Left lung (tissue), 10 donors: Measurements from ENCODE around the gene DSE. TPM values are rescaled to one million over a fixed set of nuclear protein-coding genes. Genes with fewer than 3 reads are reported as not detected.

Experiments used
- ATAC-seq: fragments of 200-7000 bp; cut with Tn5 transposase; one replicate; pipeline ENCODE4 v1.9.1; 2020; ENCODE audit warnings: moderate library complexity
- DNase-seq, 4 donors: peaks; one replicate each; pipeline ENCODE4 v3.0.0-alpha.2; 2013 to 2020
- H3K27ac ChIP-seq, 2 donors: fragments of 200-600 bp; sonication (generic) in 1 of 2; one replicate each; pipeline versions ENCODE4 v1.5.0 to v1.8.0; 2020 to 2021
- H3K27me3 ChIP-seq, 2 donors: fragments of 200-600 bp; sonication (generic) in 1 of 2; one replicate each; pipeline versions ENCODE4 v1.5.0 to v1.8.0; 2020 to 2021
- H3K36me3 ChIP-seq, 2 donors: fragments of 200-600 bp; sonication (generic) in 1 of 2; one replicate each; pipeline versions ENCODE4 v1.5.0 to v1.8.0; 2020 to 2021
- H3K4me1 ChIP-seq, 2 donors: fragments of 200-600 bp; one replicate each; pipeline ENCODE4 v1.8.0; 2021
- H3K4me3 ChIP-seq, 2 donors: fragments of 200-600 bp; sonication (generic) in 1 of 2; one replicate each; pipeline versions ENCODE4 v1.5.0 to v1.8.0; 2020 to 2021; ENCODE audit warnings: mild to moderate bottlenecking in 1 of 2
- H3K9me3 ChIP-seq, 2 donors: fragments of 200-600 bp; sonication (generic) in 1 of 2; one replicate each; pipeline versions ENCODE4 v1.5.0 to v1.8.0; 2020 to 2021
- CTCF ChIP-seq, 2 donors: fragments of 200-600 bp; sonication (generic) in 1 of 2; IDR thresholded peaks; one replicate each; pipeline versions ENCODE4 v1.5.0 to v1.8.0; 2021; ENCODE audit warnings: antibody characterized with exemption in 2 of 2
- intact Hi-C, 2 donors: fragments of 100-400 bp; cut with DNase I; formaldehyde crosslinking; loops; one replicate each; pipeline versions ENCODE4 v1.11.2 to v1.14.2; 2022
- polyA plus RNA-seq, 6 donors: library from polyadenylated mRNA; unstranded; fragments of 120-200 nt; gene quantifications; one replicate each; pipeline ENCODE4 v1.2.1, GENCODE V29; 2013; ENCODE audit not compliant: insufficient read length in 6 of 6
- total RNA-seq, 2 donors: library from RNA; stranded (reverse); fragmentation: NEBNext Ultra II Directional; extraction: Animal tissue kit (Norgen Biotek cat#: 25700); gene quantifications; one replicate each; pipeline ENCODE4 v1.2.1, GENCODE V29; 2021
- donor health status: DM: no; HTN: yes; CAD: no.
- donor health status: DM: no; HTN: no; CAD: no.

The DSE gene
- total and polyA plus RNA-seq, 8 donors = 39.7 to 85.6 (median 51.0) TPM

GRCh38 chr6:116326996-116327395 is 43.8 kb upstream of the DSE start:
- Histone ChIP-seq H3K27ac (no peak overlapping the region), H3K9me3 (no peaks in the 10 kb centered on the region), H3K27me3 (no peaks in the 10 kb centered on the region), H3K4me1 (peaks cover 3 to 7% of the 10 kb centered on the region in 2 donors), H3K4me3 (no peak overlapping the region), H3K36me3 (no peaks in the 10 kb centered on the region)
- DNase-seq (peak in 1 of 4 donors; percentile 2), ATAC-seq (no peak)
- no peak for TF ChIP-seq CTCF (IDR thresholded peaks at IDR 0.05)
- intact Hi-C loops = no loop called here

- Histone ChIP-seq H3K4me1 (peaks cover 3 to 7% of the 10 kb centered on the region in 2 donors), H3K36me3 (no peaks in the 10 kb centered on the region), H3K27ac (peak overlapping the region in 1 of 2 donors; percentile 34), H3K9me3 (no peaks in the 10 kb centered on the region), H3K4me3 (no peak overlapping the region), H3K27me3 (no peaks in the 10 kb centered on the region)
- ATAC-seq (no peak), DNase-seq (peak in 1 of 4 donors; percentile 12)
- intact Hi-C loops = no loop called here
- TF ChIP-seq CTCF (IDR thresholded peaks at IDR 0.05) = no peak
Measured at GRCh38 chr6:116327803-116328527, 42.8 kb upstream of the DSE start.

- Histone ChIP-seq H3K9me3 (no peaks in the 10 kb centered on the region), H3K4me1 (peaks cover 3 to 7% of the 10 kb centered on the region in 2 donors), H3K4me3 (no peak overlapping the region), H3K27ac (peak overlapping the region in 1 of 2 donors; percentile 34), H3K36me3 (no peaks in the 10 kb centered on the region), H3K27me3 (no peaks in the 10 kb centered on the region)
- no peak for TF ChIP-seq CTCF (IDR thresholded peaks at IDR 0.05)
- DNase-seq = peak in 1 of 4 donors; percentile 3
- peak; percentile 44 for ATAC-seq
- intact Hi-C loops = no loop called here
Measured at GRCh38 chr6:116328528-116328903, 42.2 kb upstream of the DSE start.

- Histone ChIP-seq H3K27ac (no peak overlapping the region), H3K9me3 (no peaks in the 10 kb centered on the region), H3K36me3 (no peaks in the 10 kb centered on the region), H3K4me1 (peaks cover 3 to 7% of the 10 kb centered on the region in 2 donors), H3K27me3 (no peaks in the 10 kb centered on the region), H3K4me3 (no peak overlapping the region)
- DNase-seq (peak in 1 of 4 donors; percentile 16), ATAC-seq (no peak)
- intact Hi-C loops = no loop called here
- TF ChIP-seq CTCF (IDR thresholded peaks at IDR 0.05) = no peak
Measured at GRCh38 chr6:116329156-116329555, 41.6 kb upstream of the DSE start.

- H3K36me3 ChIP-seq = no peaks in the 10 kb centered on the region
- intact Hi-C loops = no loop called here
- no peak for DNase-seq
- no peaks in the 10 kb centered on the region for H3K27me3 ChIP-seq
- no peak for ATAC-seq
- no peak for TF ChIP-seq CTCF (IDR thresholded peaks at IDR 0.05)
- H3K9me3 ChIP-seq = no peaks in the 10 kb centered on the region
- H3K27ac ChIP-seq = no peak overlapping the region
- H3K4me1 ChIP-seq = peaks cover 3 to 7% of the 10 kb centered on the region in 2 donors
- H3K4me3 ChIP-seq = no peak overlapping the region
Measured at GRCh38 chr6:116330511-116330910, 40.2 kb upstream of the DSE start.
